IPS-NIHi7 (cell line): ENCODE data around the gene RAB9A.
"Not testable (repeated sequence)": the region's sequence is repeated elsewhere in the genome, so short reads cannot be mapped to it uniquely, and the experiment has no call there.

Experiments
- DNase-seq: peaks from one replicate; pipeline ENCODE4 v3.0.0; 2012; ENCODE audit warnings: mixed read lengths; ENCODE audit errors: extremely low spot score

RAB9A gene

DNA sequence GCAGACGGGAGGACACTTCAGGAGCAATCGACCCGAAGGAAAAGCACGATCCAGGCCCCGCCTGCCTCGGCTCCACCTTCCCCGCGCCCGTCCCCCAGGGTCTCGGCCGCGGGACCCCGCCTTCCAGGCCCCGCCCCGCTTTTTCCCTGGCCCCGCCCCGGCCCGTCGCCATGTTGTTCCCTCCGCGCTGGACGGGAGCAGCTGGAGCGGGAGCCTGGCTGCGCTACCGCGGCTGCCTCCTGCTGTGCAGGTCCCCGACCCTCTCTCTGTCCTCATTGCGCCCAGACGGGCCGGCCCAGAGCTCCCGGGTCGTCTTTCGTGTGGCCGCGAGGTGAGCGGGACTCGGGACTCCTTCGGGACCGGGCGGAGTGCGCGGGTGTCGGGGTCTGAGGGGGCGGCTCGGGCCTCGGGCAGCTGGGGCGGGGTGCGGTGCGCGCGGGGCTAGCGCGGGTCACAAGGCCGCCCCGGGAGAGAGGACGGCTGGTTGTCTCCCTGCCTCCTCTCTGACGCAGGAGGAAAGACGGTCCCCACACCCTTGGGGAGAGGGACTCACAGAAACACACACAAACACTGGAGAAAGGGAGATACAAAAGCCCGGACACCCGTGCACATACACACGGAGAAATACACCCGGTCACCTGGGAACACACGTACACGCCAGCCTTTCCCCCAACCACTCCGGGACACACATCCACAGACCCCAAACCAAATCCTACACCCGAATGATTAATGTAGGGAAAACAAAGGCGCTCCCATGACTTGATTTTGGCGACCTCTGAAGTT is at the start of gene RAB9A:
TSS of gene RAB9A (plus strand) at position 171 of the 783 bp plus-strand sequence. CDS start 19,619 bp downstream, outside the sequence.
- peak; percentile 99 for DNase-seq

- DNase-seq: not testable (repeated sequence)
Measured at GRCh38 chrX:13641684-13642083, 47.2 kb upstream of the RAB9A start.

DNA sequence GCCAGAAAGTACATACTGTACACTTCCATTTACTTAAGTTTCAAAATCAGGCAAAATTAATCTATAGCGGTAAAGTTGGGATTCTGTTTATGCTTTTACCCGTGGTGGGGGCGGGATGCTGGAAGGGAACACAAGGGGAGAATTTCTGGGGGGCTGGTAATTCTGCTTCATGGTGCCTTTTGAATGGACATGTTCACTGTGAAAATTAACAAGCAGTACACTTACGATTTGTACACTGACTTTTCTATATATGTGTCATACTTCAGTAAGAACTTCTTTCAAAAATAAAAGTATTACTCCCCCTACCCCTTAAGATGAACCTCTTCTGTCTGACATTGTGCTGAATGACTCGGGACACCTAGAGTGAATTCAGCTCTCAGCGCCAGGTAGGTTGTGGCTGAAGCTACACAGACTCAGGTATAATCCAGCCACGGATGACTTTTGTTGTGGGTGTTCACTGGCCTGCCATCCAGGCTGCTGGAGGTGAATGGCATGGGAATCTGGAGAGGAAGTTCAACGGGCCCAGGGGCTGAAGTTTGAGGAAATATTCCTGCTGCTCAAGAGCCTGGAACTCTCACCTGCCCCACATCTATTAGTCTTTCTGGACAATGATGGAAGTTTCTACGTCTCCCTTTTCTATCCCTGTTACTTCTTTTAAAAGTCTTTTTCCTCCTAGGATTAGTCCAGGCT is 43.3 kb upstream of the RAB9A start:
- DNase-seq: no peak

GRCh38 chrX:13646154-13646549 is 42.8 kb upstream of the RAB9A start:
- DNase-seq: peak; percentile 76

DNA sequence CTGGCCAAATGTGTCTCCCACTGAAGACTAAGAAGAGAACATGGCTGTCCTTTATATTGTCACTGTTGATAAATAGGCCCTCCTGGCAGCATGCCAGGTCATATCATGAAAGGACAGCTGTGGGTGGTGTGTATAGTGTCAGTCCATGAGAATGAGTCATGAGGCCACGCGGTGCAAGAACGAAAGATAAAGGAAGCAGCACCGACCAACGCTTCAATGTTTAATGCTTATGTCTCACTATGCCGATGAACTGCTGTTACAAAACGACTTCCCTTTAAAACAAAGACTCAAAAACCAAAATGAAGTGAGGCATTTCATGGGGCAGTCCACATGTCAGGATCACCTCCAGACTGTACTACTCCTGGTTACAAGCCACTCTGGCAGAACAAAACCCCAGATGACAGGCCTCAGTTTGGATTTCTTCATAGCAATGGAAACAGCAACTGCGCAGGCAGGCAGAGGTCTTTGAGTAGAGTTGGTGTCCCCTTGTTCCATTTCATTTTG is 41.2 kb upstream of the RAB9A start:
- DNase-seq: no peak

DNA sequence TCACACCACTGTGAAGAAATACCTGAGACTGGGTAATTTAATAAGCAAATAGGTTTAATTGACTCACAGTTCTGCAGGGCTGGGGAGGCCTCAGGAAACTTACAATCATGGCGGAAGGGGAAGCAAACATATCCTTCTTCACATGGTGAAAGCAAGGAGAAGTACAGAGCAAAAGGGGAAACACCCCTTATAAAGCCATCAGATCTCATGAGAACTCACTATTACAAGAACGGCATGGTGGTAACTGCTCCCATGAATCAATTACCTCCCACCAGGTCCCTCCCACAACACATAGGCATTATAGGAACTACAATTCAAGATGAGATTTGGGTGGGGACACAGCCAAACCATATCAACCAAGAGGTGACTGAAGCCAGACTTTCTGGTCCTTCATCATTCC is 40.6 kb upstream of the RAB9A start:
- not testable (repeated sequence) for DNase-seq

DNA sequence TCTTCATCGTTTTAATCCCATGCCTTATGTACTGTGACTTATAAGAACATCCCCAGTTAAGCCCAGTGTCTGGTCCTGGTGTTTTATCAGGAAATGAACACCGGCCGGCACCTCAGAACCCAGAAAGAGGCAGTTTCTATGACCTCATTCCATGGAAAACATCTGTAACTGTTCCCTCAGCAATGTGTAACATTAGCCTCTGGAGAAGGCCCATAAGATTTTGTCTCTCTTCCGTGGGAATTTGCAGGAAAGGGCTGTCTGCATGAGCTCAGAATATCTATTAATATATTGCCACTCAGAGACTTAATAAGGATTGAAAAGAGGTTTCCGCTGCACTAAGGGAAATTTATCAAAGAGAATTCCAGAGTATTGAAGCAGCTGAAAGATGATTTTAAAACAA is 39.1 kb upstream of the RAB9A start:
- no peak for DNase-seq

DNA sequence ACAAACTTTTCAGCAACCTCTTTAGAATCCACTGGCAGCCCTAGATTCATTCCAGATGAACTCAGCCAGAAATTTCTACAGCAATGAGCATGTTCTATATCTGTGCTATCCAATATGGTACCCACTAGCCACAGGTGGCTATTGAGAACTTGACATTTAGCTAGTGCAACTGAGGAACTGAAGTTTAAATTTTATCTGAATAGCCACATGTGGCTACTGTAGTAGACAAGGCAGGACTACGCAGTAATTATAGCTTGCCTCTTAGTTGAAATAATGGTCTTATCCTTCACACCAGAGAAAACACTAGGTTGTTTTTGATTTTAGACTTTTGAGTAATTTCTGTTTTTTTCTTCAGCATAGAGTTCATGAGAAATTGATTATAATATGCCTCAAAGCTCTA is 38.6 kb upstream of the RAB9A start:
- no peak for DNase-seq

DNA sequence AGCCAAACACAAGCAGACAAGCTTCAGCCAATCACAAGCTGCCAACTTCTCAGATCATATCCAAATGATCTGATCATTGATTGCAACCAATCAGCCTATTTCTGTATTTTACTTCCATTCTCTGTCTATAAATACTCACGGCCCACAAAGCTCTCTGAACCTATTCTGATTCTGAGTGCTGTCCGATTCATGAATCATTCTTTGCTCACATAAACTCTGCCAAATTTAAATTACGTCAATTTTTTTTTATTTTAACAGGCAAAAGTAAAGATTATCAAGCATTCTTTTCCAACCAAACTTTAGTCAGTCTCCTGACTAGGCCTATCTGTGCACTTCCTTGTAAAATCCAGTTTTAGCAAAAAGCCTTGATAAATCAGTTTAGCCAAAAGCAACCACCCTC is 37.8 kb upstream of the RAB9A start:
- no peak for DNase-seq

GRCh38 chrX:13652287-13652793 is 36.6 kb upstream of the RAB9A start:
- no peak for DNase-seq

GRCh38 chrX:13652850-13653693 is 35.9 kb upstream of the RAB9A start, which contains the start of gene TCEANC:
TSS of gene TCEANC (plus strand) at chrX:13653141. CDS start at chrX:13662509, 9,368 bp downstream.
- peak; percentile 95 for DNase-seq

DNA sequence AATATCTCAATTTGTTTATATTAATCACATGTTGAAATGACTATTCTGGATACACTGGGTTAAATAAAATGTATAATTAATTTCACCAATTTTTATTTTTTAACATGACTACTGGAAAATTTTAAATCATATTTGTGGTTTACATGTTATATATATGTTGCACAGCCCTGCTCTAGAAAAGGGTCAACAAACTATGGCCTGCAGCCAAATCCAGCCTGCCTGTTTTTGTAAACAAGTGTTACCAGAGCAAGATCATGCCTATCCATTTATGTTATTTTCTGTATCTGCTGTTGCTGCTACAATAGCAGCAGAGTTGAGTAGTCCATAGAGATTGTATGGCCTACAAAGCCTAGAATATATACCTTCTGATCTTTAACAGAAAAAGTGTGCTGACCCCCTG is 34.8 kb upstream of the RAB9A start:
- DNase-seq: no peak

GRCh38 chrX:13655674-13656073 is 33.3 kb upstream of the RAB9A start:
- DNase-seq: no peak

GRCh38 chrX:13658602-13659001 is 30.3 kb upstream of the RAB9A start:
- peak; percentile 39 for DNase-seq

- DNase-seq: no peak
Measured at GRCh38 chrX:13659063-13659462, 29.9 kb upstream of the RAB9A start.

DNA sequence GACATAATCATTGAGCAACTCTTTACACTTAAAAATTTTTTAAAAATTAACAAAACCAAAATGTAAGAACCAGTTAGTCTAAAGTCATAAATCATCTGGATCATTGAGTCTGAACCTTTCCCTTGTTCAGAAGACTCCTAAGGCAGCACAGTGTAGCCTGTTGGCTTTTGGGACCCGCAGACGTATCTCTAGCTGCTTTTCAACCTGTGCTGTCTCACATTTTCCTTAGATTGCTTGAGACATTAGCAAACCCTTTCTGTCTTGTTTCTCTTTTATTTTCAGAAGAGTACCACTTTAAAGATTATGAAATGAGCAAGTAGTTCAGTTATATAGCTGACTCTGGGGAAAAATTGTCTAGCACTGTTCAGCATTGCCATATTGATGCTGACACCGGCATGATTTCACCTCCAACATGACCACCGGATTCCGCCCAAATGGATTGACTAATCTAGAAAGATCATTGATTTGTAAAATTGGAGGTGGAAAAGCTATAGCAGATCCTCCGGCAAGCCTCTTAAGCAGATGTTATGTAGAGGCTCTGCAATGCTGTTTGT is 27.1 kb upstream of the RAB9A start:
- DNase-seq: no peak

- no peak for DNase-seq
Measured at GRCh38 chrX:13662355-13662791, 26.6 kb upstream of the RAB9A start.

DNA sequence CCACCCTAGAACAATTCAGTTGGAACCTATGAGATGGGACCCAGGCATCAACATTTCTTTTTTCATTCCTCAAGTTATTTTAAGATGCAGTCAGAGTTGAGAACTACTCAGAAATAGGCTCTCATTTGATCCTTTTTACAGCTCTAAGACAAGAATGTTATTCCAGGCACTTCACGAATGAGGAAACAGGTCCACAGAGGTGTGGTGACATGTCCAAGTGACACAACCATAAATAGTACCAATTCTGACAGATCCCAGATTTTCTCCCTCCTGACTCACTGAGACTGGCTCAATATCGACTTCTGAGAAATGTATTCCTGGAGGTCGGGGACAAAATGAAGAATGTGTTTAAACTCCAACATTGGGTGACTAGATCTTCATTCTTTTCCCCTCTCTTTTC is 24.9 kb upstream of the RAB9A start:
- no peak for DNase-seq

DNA sequence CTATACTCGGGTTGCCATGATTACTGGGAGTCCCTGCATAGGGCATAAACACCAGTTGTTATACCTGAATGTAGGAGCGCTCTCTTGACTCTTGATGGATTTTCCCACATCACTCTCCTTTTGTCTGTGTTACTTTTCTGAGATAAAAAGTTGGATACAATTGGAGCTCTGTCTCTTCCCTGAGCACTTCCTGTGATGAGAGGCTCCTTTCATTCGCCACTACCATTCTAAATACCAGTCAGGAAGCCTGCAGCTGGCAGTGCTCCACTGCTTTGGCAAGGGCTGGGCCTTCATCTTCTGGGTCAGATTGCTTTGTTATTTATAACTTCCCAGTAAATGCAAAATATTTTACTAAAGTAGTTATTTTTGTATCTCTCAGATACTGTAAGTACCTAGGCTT is 22.1 kb upstream of the RAB9A start:
- DNase-seq: no peak

DNA sequence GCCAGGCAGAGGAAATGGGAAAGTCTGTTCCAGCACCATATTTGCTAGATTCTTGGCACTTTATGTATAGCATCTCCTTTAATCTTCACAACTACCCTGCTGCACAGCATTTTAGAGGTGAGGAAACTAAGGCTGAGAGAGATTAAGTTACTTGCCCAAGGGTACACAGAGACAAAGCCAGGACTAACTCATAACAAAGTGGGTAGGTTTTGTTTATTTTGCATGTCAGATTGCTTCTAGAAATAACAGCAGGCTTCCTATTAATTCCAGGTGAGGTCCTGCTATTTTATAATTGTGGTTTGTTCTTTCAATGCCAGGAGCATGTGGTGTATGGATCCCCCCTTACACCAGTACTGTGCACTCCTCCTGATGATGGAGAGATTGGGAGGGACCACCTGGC is 21.0 kb upstream of the RAB9A start:
- no peak for DNase-seq

GRCh38 chrX:13669246-13669737 is 19.6 kb upstream of the RAB9A start:
- no peak for DNase-seq
